Testis (tissue), 2 donors: ENCODE measurements around the gene ATP5F1C.

Experiments used
- CTCF ChIP-seq, 3 experiments: fragments of 450-650 bp in 2 of 3; fragments of 200-600 bp in 1 of 3; sonication (generic) in 1 of 3; IDR thresholded peaks; one replicate each; pipeline ENCODE4 v1.5.1; 2016 to 2019; ENCODE audit warnings: antibody characterized with exemption in 3 of 3, mild to moderate bottlenecking in 2 of 3, moderate library complexity in 1 of 3
- POLR2A ChIP-seq: fragments of 450-650 bp; IDR thresholded peaks from one replicate; pipeline ENCODE4 v1.6.1; 2017; ENCODE audit warnings: antibody characterized with exemption, mild to moderate bottlenecking, moderate library complexity

GRCh38 chr10:7855205-7855604 is 67.2 kb downstream of the ATP5F1C start:
- no peak for TF ChIP-seq CTCF (IDR thresholded peaks at IDR 0.05)
- no peak for TF ChIP-seq POLR2A
